Measurements from ENCODE around the gene STAG1. TPM values are rescaled to one million over a fixed set of nuclear protein-coding genes. Genes with fewer than 3 reads are reported as not detected.
A peak's percentile ranks its signal among the peaks of the same experiment; 100 is the strongest.
"Not testable (repeated sequence)": the region's sequence is repeated elsewhere in the genome, so short reads cannot be mapped to it uniquely, and the experiment has no call there.

The STAG1 gene
- polyA plus RNA-seq, 6 donors from 2014 or later, result 14.0 to 27.7 (median 25.1) TPM

GRCh38 chr3:136532766-136533165 is 219.4 kb downstream of the STAG1 start:
- ATAC-seq (ENCODE audit: low read depth in 2 of 2) (no peak), DNase-seq (no peak)
- Mint-ChIP-seq H3K27ac (no peak overlapping the region), H3K9me3 (peaks cover 5 to 34% (median 22%) of the 10 kb centered on the region in 7 donors), H3K27me3 (no peaks in the 10 kb centered on the region), H3K4me3 (no peak overlapping the region), H3K4me1 (peaks cover 3 to 15% (median 6%) of the 10 kb centered on the region in 3 donors), H3K36me3 (peaks cover 42 to 52% of the 10 kb centered on the region in 2 donors)

- no peak for DNase-seq
- Mint-ChIP-seq H3K4me3 (no peak overlapping the region), H3K27ac (no peak overlapping the region), H3K4me1 (peaks cover 0 to 5% (median 0%) of the 10 kb centered on the region in 3 donors), H3K27me3 (no peaks in the 10 kb centered on the region), H3K36me3 (peaks cover 0 to 7% of the 10 kb centered on the region in 2 donors), H3K9me3 (peaks cover 0 to 3% (median 0%) of the 10 kb centered on the region in 7 donors)
- ATAC-seq (ENCODE audit: low read depth in 2 of 2), result no peak
These were observed 234.1 kb downstream of the STAG1 start for GRCh38 chr3:136518102-136518501.

GRCh38 chr3:136516656-136517055 is 235.5 kb downstream of the STAG1 start:
- Mint-ChIP-seq H3K27ac (peak overlapping the region in 1 of 6 donors; percentile 52), H3K4me1 (peaks cover 0 to 4% (median 0%) of the 10 kb centered on the region in 3 donors)

GRCh38 chr3:136516095-136516494 is 236.1 kb downstream of the STAG1 start:
- ATAC-seq (ENCODE audit: low read depth in 2 of 2), result no peak
- peaks cover 0 to 4% (median under 1%) of the 10 kb centered on the region in 3 donors for H3K4me1 Mint-ChIP-seq
- no peak overlapping the region for H3K4me3 Mint-ChIP-seq
- peaks cover 0 to 7% of the 10 kb centered on the region in 2 donors for H3K36me3 Mint-ChIP-seq
- no peak overlapping the region for H3K27ac Mint-ChIP-seq
- peaks cover 0 to 3% (median 0%) of the 10 kb centered on the region in 7 donors for H3K9me3 Mint-ChIP-seq
- DNase-seq, result no peak
- H3K27me3 Mint-ChIP-seq, result no peaks in the 10 kb centered on the region

More at GRCh38 chr3:136516656-136517055, 235.5 kb downstream of the STAG1 start:
- no peaks in the 10 kb centered on the region for H3K27me3 Mint-ChIP-seq
- peaks cover 0 to 3% (median 0%) of the 10 kb centered on the region in 7 donors for H3K9me3 Mint-ChIP-seq
- peak overlapping the region in 1 of 8 donors; percentile 66 for H3K4me3 Mint-ChIP-seq
- ATAC-seq (ENCODE audit: low read depth in 2 of 2) (no peak), DNase-seq (no peak)
- H3K36me3 Mint-ChIP-seq, result peaks cover 0 to 7% of the 10 kb centered on the region in 2 donors

DNA sequence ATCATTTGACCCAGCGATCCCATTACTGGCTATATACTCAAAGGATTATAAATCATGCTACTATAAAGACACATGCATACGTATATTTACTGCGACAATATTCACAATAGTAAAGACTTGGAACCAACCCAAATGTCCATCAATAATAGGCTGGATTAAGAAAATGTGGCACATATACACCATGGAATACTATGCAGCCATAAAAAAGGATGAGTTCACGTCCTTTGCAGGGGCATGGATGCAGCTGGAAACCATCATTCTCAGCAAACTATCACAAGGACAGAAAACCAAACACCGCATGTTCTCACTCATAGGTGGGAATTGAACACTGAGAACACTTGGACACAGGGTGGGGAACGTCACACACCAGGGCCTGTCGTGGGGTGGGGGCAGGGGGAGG is 237.6 kb downstream of the STAG1 start:
- DNase-seq; H3K9me3 Mint-ChIP-seq; ATAC-seq (ENCODE audit: low read depth in 2 of 2); H3K4me1 Mint-ChIP-seq; H3K27me3 Mint-ChIP-seq; H3K27ac Mint-ChIP-seq; H3K4me3 Mint-ChIP-seq; H3K36me3 Mint-ChIP-seq: not testable (repeated sequence)

DNA sequence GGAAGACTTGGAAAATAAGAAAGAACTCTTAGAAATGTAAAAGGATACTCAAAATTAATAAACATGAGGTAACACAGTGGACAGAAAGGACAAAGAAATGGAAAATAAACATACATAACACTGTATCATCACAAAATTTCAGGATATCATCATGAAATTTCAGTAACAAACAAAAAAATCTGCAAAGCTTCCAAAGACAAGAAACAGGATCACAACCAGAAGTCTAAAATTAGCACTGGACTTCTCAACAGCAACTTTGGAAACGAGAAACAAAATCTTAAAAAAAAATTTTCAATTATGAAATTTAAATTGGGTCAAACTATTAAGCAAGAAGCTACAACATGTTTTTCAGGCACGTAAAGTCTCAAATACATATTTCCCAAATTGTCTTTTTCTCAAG is 238.8 kb downstream of the STAG1 start:
- no peak for ATAC-seq (ENCODE audit: low read depth in 2 of 2)
- peaks cover 0 to 13% of the 10 kb centered on the region in 2 donors for H3K36me3 Mint-ChIP-seq
- no peaks in the 10 kb centered on the region for H3K27me3 Mint-ChIP-seq
- peaks cover 0 to 3% (median 0%) of the 10 kb centered on the region in 7 donors for H3K9me3 Mint-ChIP-seq
- H3K27ac Mint-ChIP-seq, result peak overlapping the region in 2 of 6 donors; percentile 8 to 61
- peaks cover 0 to 4% (median 3%) of the 10 kb centered on the region in 3 donors for H3K4me1 Mint-ChIP-seq
- no peak overlapping the region for H3K4me3 Mint-ChIP-seq
- no peak for DNase-seq

DNA sequence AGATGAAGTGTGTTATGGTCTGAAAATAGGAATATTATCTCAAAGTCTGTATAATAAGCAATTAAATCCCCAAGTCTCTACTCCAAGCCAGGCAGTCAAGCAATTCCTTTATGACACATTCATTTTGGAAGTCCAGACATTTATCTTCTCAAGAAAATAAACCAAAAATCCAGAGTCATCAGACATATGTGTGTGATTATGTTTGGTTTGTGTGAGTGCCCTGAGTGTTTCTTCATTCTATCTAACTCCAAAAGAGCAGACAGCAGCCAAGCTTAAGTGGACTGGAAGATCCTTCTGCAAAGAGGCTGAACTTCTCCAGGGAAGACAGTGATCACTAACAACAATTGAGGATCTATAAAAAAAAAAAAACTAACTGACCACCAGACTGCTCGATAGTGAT is 239.8 kb downstream of the STAG1 start:
- no peaks in the 10 kb centered on the region for H3K27me3 Mint-ChIP-seq
- ATAC-seq (ENCODE audit: low read depth in 2 of 2) (no peak), DNase-seq (no peak)
- H3K9me3 Mint-ChIP-seq, result peaks cover 0 to 3% (median 0%) of the 10 kb centered on the region in 7 donors
- H3K36me3 Mint-ChIP-seq, result peaks cover 7 to 13% of the 10 kb centered on the region in 2 donors
- H3K4me3 Mint-ChIP-seq, result no peak overlapping the region
- peak overlapping the region in 1 of 6 donors; percentile 41 for H3K27ac Mint-ChIP-seq
- H3K4me1 Mint-ChIP-seq, result peaks cover 0 to 4% (median 3%) of the 10 kb centered on the region in 3 donors

DNA sequence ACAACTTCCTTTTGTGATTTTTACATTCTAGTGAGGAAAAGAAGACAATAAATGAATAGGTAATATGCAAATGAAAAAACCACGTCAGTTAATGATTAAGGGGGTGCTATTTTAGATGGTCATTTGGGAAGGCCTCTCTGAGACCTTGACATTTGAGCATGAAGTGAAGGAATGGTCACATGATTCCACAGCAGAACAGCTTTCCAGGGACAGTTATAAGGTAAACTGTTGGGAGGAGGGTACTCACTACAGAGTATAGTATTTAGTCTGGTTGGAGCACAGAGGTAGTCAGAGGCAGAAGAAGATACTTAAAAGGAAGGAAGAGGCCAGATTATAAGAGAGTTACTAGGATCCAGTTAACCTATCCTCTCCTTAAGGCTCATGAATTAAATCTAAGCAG is 246.5 kb downstream of the STAG1 start:
- ATAC-seq (ENCODE audit: low read depth in 2 of 2) (no peak), DNase-seq (no peak)
- Mint-ChIP-seq H3K9me3 (no peaks in the 10 kb centered on the region), H3K36me3 (peaks cover 14 to 19% of the 10 kb centered on the region in 2 donors), H3K4me3 (no peak overlapping the region), H3K27ac (peak overlapping the region in 1 of 6 donors; percentile 31), H3K4me1 (peaks cover 0 to 7% (median 0%) of the 10 kb centered on the region in 3 donors), H3K27me3 (no peaks in the 10 kb centered on the region)

DNA sequence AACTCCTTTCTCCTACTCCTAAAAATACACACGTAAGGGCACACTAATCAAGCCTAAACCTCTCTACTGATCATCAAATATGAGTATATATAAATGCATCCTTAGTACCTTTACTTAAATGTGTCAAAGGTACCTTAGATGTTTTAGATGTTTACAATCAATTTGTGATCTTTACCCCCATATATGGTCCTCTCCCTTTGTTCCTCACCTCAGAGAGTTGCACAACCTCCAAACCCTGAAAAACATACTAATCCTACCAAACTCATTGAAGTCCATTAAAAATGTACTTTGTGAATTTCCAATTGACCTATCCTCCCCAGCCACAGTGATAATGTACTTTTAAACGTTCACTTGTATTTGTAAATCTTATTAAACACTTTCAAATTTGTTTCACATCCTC is 249.1 kb downstream of the STAG1 start:
- DNase-seq, result no peak
- H3K27ac Mint-ChIP-seq, result peak overlapping the region in 3 of 6 donors; percentile 4 to 49 (median 38)
- H3K36me3 Mint-ChIP-seq, result peaks cover 13 to 19% of the 10 kb centered on the region in 2 donors
- no peaks in the 10 kb centered on the region for H3K9me3 Mint-ChIP-seq
- peaks cover 0 to 7% (median 0%) of the 10 kb centered on the region in 3 donors for H3K4me1 Mint-ChIP-seq
- ATAC-seq (ENCODE audit: low read depth in 2 of 2), result no peak
- H3K4me3 Mint-ChIP-seq, result no peak overlapping the region
- H3K27me3 Mint-ChIP-seq, result no peaks in the 10 kb centered on the region

GRCh38 chr3:136498919-136499447 is 253.2 kb downstream of the STAG1 start:
- Mint-ChIP-seq H3K27me3 (no peaks in the 10 kb centered on the region), H3K36me3 (peaks cover 0 to 25% of the 10 kb centered on the region in 2 donors), H3K4me1 (no peaks in the 10 kb centered on the region), H3K9me3 (peaks cover 0 to 6% (median 0%) of the 10 kb centered on the region in 7 donors), H3K27ac (peak overlapping the region in 2 of 6 donors; percentile 30 to 63), H3K4me3 (no peak overlapping the region)
- ATAC-seq (ENCODE audit: low read depth in 2 of 2), result no peak
- no peak for DNase-seq

GRCh38 chr3:136495213-136495612 is 257.0 kb downstream of the STAG1 start:
- Mint-ChIP-seq H3K9me3 (peaks cover 0 to 6% (median 0%) of the 10 kb centered on the region in 7 donors), H3K27me3 (no peaks in the 10 kb centered on the region), H3K27ac (peak overlapping the region in 1 of 6 donors; percentile 76), H3K36me3 (peaks cover 19 to 42% of the 10 kb centered on the region in 2 donors), H3K4me1 (peaks cover 0 to 4% (median 0%) of the 10 kb centered on the region in 3 donors), H3K4me3 (no peak overlapping the region)
- ATAC-seq (ENCODE audit: low read depth in 2 of 2) (no peak), DNase-seq (no peak)

DNA sequence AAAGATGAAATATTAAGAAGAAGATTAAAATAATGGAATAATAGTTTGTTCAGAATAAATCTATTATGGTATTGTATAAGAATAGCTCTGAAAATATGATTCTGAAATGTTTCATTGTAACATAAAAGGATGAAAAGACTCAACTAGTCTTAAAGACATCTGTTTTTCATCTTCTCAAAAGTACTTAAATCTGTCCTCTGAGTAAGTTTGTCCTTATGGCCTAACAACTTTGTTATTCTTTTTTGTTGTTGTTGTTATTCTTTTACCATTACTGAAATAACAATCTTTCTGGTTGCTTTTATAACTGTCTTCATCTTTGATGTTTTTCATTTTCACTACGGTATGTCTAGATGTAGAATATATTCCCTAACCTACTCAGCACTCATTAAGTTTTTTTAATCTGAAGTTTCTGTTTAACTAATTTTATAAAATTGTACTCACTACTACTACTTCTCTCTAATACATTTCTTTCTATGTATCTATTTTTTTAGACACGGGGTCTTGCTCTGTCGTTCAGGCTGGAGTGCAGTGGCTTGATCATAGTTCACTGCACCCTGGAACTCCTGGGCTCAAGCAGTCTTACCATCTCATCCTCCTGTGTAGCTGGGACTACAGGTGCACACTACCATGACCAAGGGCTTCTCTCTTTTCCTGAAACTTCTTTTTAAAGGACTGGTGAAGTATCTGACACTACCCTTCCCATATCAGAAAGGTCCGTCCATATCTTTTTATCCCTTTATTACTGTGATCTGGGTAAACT is 261.4 kb downstream of the STAG1 start:
- no peak for ATAC-seq (ENCODE audit: low read depth in 2 of 2)
- H3K4me1 Mint-ChIP-seq, result peaks cover 0 to 4% (median 0%) of the 10 kb centered on the region in 3 donors
- H3K9me3 Mint-ChIP-seq, result peaks cover 0 to 6% (median 0%) of the 10 kb centered on the region in 7 donors
- DNase-seq, result no peak
- peaks cover 44 to 64% of the 10 kb centered on the region in 2 donors for H3K36me3 Mint-ChIP-seq
- H3K4me3 Mint-ChIP-seq, result no peak overlapping the region
- no peak overlapping the region for H3K27ac Mint-ChIP-seq
- no peaks in the 10 kb centered on the region for H3K27me3 Mint-ChIP-seq

- H3K27ac Mint-ChIP-seq, result no peak overlapping the region
- H3K4me1 Mint-ChIP-seq, result no peaks in the 10 kb centered on the region
- H3K36me3 Mint-ChIP-seq, result peaks cover 25 to 32% of the 10 kb centered on the region in 2 donors
- no peak overlapping the region for H3K4me3 Mint-ChIP-seq
- DNase-seq (no peak), ATAC-seq (ENCODE audit: low read depth in 2 of 2) (no peak)
- no peaks in the 10 kb centered on the region for H3K27me3 Mint-ChIP-seq
- no peaks in the 10 kb centered on the region for H3K9me3 Mint-ChIP-seq
These were observed 266.4 kb downstream of the STAG1 start for GRCh38 chr3:136485777-136486176.

GRCh38 chr3:136476280-136476679 is 275.9 kb downstream of the STAG1 start:
- peaks cover 13 to 26% of the 10 kb centered on the region in 2 donors for H3K36me3 Mint-ChIP-seq

More at GRCh38 chr3:136476280-136476679, 275.9 kb downstream of the STAG1 start:
- Mint-ChIP-seq H3K27me3 (no peaks in the 10 kb centered on the region), H3K9me3 (peaks cover 0 to 1% (median 0%) of the 10 kb centered on the region in 7 donors), H3K27ac (peak overlapping the region in 3 of 6 donors; percentile 12 to 68 (median 12)), H3K4me1 (no peaks in the 10 kb centered on the region), H3K4me3 (no peak overlapping the region)
- ATAC-seq (ENCODE audit: low read depth in 2 of 2), result no peak
- DNase-seq, result no peak
